Cardiac fibroblast (primary cell): ENCODE data around the gene GCNT1.
A peak's percentile ranks its signal among the peaks of the same experiment; 100 is the strongest.
"Not testable (repeated sequence)": the region's sequence is repeated elsewhere in the genome, so short reads cannot be mapped to it uniquely, and the experiment has no call there.

Experiments
- DNase-seq, 2 donors: peaks; one replicate each; pipeline versions ENCODE4 v3.0.0 to v3.0.0-alpha.2; 2010; ENCODE audit warnings: low read depth in 2 of 2
- H3K4me3 ChIP-seq, 2 donors: replicated peaks in 1 of 2; 1 replicate in 1 of 2; 2 replicates in 1 of 2; pipeline ENCODE4 v1.5.1; 2011; ENCODE audit warnings: low read depth in 2 of 2, low read length in 2 of 2, mild to moderate bottlenecking in 2 of 2, moderate library complexity in 1 of 2
- CTCF ChIP-seq: IDR thresholded peaks from one replicate; pipeline ENCODE4 v1.5.1; 2011; ENCODE audit warnings: low read depth, mild to moderate bottlenecking, low read length, inconsistent platforms

The GCNT1 gene

GRCh38 chr9:76490249-76490990, 31.4 kb downstream of the GCNT1 start:
- no peak overlapping the region for H3K4me3 ChIP-seq
- TF ChIP-seq CTCF: no peak
- peak in 1 of 2 donors; percentile 12 for DNase-seq

- DNase-seq, H3K4me3 ChIP-seq: not testable (repeated sequence)
These were observed 32.1 kb downstream of the GCNT1 start for GRCh38 chr9:76491056-76491455.

GRCh38 chr9:76493496-76493895, 34.5 kb downstream of the GCNT1 start:
- DNase-seq, H3K4me3 ChIP-seq: not testable (repeated sequence)

GRCh38 chr9:76500061-76500460, 41.1 kb downstream of the GCNT1 start:
- no peak for TF ChIP-seq CTCF
- no peak overlapping the region for H3K4me3 ChIP-seq
- DNase-seq: no peak

- no peak for TF ChIP-seq CTCF
- no peak for DNase-seq
These were observed 43.8 kb downstream of the GCNT1 start for GRCh38 chr9:76502746-76503145.

GRCh38 chr9:76510041-76510440, 51.1 kb downstream of the GCNT1 start:
- DNase-seq: peak; percentile 30 to 55
- no peak overlapping the region for H3K4me3 ChIP-seq

More at GRCh38 chr9:76502746-76503145, 43.8 kb downstream of the GCNT1 start:
- H3K4me3 ChIP-seq: no peak overlapping the region

GRCh38 chr9:76510446-76510845, 51.5 kb downstream of the GCNT1 start:
- TF ChIP-seq CTCF: no peak
- no peak for DNase-seq
- H3K4me3 ChIP-seq: no peak overlapping the region

More at GRCh38 chr9:76510041-76510440, 51.1 kb downstream of the GCNT1 start:
- TF ChIP-seq CTCF: no peak

GRCh38 chr9:76512826-76513225, 53.8 kb downstream of the GCNT1 start:
- peak; percentile 57 to 66 for DNase-seq
- H3K4me3 ChIP-seq: no peak overlapping the region
- TF ChIP-seq CTCF: no peak
